ENCODE results near the gene SPART. TPM values are rescaled to one million over a fixed set of nuclear protein-coding genes. Genes with fewer than 3 reads are reported as not detected.

The SPART gene
- total and polyA plus RNA-seq, 9 of the 15 experiments (the other 6 are each of a cell fraction or from before 2014, with no cell fraction given) = 18.7 to 79.0 (median 41.0) TPM

GRCh38 chr13:36346222-36347083 is at the start of gene SPART (continued):
- no peak for TF ChIP-seq CHD7 (IDR thresholded peaks at IDR 0.05; ENCODE audit: low read depth, low read length)
- TF ChIP-seq L3MBTL2 (IDR thresholded peaks at IDR 0.05) = peak; percentile 86
- TF ChIP-seq PTBP1 (IDR thresholded peaks at IDR 0.05; ENCODE audit: low read depth, low read length) = no peak
- peak; percentile 9; the same call in 1 of the 2 replicates for TF ChIP-seq REST (IDR thresholded peaks at IDR 0.05; ENCODE audit: borderline replicate concordance)
- no peak for TF ChIP-seq REST (CRISPR knock-in tag; IDR thresholded peaks at IDR 0.05; ENCODE audit: low read depth)
- TF ChIP-seq TOE1 (IDR thresholded peaks at IDR 0.05; ENCODE audit: borderline replicate concordance) = peak; percentile 70; the same call in 1 of the 2 replicates
- TF ChIP-seq TOE1 (CRISPR knock-in tag; IDR thresholded peaks at IDR 0.05; ENCODE audit: borderline replicate concordance, low read depth) = no peak

Data from K562 (cell line).